ENCODE data around the gene PKD2.
A peak's percentile ranks its signal among the peaks of the same experiment; 100 is the strongest.
"Not testable (repeated sequence)": the region's sequence is repeated elsewhere in the genome, so short reads cannot be mapped to it uniquely, and the experiment has no call there.

Gene PKD2

GRCh38 chr4:88014386-88014905, 7.0 kb downstream of the PKD2 start:
- TF ChIP-seq, protein P1, sequence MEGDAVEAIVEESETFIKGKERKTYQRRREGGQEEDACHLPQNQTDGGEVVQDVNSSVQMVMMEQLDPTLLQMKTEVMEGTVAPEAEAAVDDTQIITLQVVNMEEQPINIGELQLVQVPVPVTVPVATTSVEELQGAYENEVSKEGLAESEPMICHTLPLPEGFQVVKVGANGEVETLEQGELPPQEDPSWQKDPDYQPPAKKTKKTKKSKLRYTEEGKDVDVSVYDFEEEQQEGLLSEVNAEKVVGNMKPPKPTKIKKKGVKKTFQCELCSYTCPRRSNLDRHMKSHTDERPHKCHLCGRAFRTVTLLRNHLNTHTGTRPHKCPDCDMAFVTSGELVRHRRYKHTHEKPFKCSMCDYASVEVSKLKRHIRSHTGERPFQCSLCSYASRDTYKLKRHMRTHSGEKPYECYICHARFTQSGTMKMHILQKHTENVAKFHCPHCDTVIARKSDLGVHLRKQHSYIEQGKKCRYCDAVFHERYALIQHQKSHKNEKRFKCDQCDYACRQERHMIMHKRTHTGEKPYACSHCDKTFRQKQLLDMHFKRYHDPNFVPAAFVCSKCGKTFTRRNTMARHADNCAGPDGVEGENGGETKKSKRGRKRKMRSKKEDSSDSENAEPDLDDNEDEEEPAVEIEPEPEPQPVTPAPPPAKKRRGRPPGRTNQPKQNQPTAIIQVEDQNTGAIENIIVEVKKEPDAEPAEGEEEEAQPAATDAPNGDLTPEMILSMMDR (IDR thresholded peaks at IDR 0.05; ENCODE audit: low read depth, low read length): no peak
- DNase-seq (ENCODE audit: extremely low read depth, low read depth): no peak

- no peak for DNase-seq (ENCODE audit: extremely low read depth, low read depth)
- TF ChIP-seq, protein P1 (IDR thresholded peaks at IDR 0.05; ENCODE audit: low read depth, low read length): no peak
Observed at GRCh38 chr4:88015659-88016295, 8.3 kb downstream of the PKD2 start.

- TF ChIP-seq, protein P1 (IDR thresholded peaks at IDR 0.05; ENCODE audit: low read depth, low read length): no peak
- DNase-seq (ENCODE audit: extremely low read depth, low read depth): peak; percentile 72
Observed at GRCh38 chr4:88017516-88018297, 10.3 kb downstream of the PKD2 start.

- DNase-seq (ENCODE audit: extremely low read depth, low read depth): no peak
- TF ChIP-seq, protein P1 (IDR thresholded peaks at IDR 0.05; ENCODE audit: low read depth, low read length): no peak
Observed at GRCh38 chr4:88018466-88018865, 11.0 kb downstream of the PKD2 start.

GRCh38 chr4:88021824-88022223, 14.4 kb downstream of the PKD2 start:
- TF ChIP-seq, protein P1 (IDR thresholded peaks at IDR 0.05; ENCODE audit: low read depth, low read length): no peak
- DNase-seq (ENCODE audit: extremely low read depth, low read depth): no peak

DNA sequence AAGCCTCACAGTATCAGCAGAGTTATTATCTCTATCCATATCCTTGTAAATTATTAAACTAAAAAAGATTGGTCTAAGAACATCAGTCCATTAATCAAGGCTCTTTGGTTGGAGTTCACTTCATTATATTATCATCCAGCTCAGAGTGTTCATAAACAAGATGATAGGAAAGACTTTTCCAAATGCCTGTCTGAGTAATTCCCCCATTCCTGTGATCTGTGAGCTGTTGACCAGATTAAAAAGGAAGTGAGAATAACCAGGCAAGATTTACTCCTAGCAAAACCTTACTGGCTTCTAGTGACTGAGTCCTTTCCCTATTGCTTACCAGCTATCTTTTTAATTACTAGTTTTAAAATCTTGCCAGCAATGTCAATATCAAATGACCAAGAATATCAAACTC, 14.9 kb downstream of the PKD2 start:
- TF ChIP-seq, protein P1 (IDR thresholded peaks at IDR 0.05; ENCODE audit: low read depth, low read length): no peak

GRCh38 chr4:88025868-88026661, 18.6 kb downstream of the PKD2 start:
- not testable (repeated sequence) for DNase-seq (ENCODE audit: extremely low read depth, low read depth)

More for the DNA sequence above, 14.9 kb downstream of the PKD2 start:
- DNase-seq (ENCODE audit: extremely low read depth, low read depth): no peak

All from AG09319 (cell line).